ENCODE measurements around the gene PDE9A.

Gene PDE9A

DNA sequence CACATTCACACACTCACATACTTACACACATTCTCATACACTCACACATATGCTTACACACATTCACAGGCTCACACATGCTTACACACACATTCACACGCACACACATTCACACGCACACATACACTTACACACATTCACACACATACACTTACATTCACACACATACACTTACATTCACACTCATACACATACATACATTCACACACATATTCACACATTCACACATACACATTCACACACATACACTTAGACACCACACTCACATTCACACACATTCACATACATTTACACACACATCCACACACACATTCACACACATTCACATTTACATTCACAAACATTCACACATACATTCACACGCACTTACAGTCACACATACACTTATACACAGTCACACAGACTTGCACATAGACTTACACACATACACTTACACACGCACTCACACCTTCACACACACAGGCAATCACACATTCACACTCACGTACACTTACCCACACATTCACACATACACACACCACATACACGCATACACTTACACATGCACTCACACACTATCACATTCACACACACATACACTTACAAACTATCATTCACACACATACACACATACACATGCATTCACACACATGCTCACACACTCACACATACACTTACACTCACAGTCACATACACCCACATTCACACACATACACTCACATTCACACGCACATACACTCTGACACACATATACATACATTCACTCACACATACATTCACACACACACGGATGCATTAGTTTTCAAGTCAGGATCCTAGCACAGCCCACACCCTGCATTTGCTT, 16.8 kb downstream of the PDE9A start:
- in situ Hi-C loops (cut with HindIII; ENCODE audit: low sequenced_read_pairs): no loop called here

DNA sequence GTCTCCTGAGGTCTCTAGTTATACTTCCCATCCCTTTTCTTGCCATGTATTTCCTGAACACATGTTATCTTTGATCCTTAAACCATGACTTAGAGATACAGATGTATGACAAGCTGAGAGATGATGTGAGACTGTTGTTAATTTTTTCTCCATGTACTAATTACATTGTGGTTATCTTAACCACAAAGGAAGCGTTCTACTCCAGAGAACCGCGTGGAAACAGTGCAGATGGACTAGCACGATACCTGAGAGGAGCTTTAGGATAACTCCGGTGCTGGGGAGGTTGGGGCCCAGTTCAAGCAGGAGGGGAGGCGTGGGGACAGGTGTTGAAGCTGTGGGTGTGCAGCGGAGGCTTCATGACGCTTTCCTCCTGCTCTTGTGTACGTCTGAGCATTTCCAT, 17.5 kb downstream of the PDE9A start:
- in situ Hi-C loops (cut with HindIII; ENCODE audit: low sequenced_read_pairs): no loop called here

DNA sequence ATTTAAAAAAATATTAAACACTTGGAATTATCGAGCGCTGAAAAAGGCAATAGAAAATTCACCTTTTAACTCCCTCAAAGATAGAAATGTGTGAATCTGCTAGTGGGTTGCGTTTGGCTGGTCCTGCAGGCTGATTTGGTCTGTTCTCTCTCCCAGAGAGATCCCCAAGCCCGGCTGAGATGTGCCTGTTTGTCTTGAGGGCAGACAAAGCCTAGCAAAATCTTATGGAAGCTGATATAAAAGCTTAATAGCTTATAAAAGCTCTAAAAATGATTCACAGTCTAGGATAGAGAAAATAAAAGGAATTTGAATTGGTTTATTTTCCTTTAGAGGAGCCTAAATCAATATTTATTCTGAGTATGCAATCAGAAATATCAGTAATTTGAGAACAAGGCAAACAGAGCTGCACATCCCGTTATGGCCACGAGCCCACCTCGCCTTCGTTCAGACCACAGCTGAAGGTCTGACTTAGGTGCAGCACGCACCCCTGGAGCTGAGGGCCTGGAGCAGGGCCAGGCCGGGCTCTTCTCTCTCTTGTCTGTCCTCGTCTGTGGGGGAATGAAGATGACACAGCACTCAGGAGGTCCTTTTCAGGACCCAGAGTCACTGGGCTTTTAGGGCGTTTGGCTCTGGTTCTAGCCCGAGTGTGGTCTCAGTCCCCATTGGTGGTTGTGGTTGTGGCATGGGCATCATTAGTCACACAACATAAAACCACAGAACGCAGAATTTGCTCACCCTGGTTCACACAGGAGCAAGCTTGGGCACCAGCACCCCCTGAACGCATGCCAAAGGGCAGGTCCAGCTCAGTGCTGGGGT, 18.6 kb downstream of the PDE9A start:
- in situ Hi-C loops (cut with HindIII; ENCODE audit: low sequenced_read_pairs): no loop called here

DNA sequence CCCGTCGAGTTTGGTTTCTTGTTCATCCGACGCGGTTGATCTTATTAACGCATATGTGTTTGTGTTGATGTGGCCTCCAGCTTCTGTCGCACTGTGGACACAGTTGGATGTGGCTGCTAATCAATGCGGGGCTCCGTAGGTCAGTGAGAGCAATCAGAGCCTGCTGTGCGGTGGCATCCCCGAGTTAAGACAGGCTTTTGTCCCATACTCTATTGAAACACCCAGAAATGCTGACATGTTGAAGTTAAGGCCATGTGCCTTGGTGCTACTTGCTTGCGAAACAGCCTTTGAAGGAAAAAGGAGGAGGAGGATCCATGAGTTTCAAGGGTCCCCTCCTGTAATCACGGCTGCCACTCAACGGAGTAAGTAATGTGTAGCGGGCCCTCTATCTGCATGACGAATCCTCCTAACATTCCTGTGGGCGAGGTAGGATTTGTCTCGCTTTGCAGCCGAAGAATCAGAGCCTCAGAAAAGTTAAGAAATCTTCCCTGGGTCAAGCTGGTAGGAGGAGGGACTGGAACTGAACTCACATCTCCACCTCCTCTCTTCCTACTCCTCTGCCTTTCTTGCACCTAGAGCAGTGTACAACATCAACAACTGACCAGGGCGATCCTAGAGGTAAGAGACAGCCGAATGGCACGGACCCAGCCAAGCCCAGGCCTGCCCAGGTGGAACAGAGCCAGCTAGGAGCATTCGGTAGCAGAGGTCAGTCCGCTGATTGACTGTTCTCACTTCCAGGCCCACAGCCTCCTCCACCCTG, 19.5 kb downstream of the PDE9A start:
- in situ Hi-C loops (cut with HindIII; ENCODE audit: low sequenced_read_pairs): no loop called here

DNA sequence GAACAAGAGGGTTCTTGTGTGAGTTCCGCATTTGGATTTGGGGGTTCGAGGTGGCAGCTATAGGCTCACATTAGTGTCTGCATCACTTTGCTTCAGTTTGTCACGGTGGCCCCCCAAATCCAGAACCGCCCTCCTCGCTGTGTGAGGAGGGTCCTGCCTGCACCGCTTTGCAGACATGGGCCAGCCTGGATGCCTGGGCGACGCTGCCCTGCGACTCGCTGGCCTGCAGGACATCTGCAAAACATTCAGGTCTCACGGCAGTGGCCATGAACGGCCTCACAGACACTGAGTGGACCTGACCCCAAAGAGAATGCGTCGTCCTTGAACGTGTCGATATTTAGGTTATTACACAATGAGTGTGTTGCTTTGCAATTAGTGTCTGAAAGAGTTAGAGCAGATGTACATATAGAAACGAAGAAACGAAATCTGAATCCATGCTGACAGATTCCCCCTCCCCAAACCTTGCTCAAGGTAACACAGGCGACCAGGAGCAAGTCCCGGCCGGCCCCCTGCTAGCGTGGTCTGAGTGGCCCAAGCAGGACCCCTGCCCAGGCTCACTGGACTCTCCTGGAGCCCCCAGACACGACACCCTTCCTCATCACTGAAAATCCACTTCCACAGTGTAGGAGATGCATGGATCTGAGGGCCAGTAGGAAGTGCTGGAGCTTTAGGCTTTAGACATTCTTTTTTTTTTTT, 20.4 kb downstream of the PDE9A start:
- in situ Hi-C loops (cut with HindIII; ENCODE audit: low sequenced_read_pairs): no loop called here

DNA sequence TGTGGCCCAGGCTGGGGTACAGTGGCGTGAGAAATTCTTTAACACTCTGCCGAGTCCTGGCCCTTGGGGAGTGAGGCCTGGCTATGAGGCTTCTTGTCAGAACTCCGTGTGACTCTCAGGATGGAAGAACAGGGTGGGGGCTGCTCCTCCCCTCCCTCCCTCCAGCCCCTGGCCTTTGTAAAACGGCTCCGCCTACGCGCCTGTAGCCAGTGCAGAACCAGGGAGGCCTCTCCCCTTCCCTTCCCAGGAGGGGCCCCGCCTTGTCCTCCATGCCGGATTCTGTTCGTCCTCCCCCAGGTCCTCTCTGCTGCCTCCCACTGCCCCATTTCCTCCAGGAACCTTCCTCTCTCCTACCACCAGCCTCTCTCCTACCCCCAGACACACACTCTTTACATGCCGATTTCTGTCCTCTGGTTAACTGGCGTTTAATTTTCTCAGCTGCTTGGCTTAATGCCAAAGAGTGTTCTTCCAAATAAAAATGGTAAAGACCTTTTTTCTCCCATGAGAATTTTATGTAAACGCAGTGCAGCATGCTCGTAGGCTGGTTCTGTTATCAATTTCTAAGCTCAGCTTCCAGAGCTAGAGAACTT, 21.0 kb downstream of the PDE9A start:
- in situ Hi-C loops (cut with HindIII; ENCODE audit: low sequenced_read_pairs): no loop called here

DNA sequence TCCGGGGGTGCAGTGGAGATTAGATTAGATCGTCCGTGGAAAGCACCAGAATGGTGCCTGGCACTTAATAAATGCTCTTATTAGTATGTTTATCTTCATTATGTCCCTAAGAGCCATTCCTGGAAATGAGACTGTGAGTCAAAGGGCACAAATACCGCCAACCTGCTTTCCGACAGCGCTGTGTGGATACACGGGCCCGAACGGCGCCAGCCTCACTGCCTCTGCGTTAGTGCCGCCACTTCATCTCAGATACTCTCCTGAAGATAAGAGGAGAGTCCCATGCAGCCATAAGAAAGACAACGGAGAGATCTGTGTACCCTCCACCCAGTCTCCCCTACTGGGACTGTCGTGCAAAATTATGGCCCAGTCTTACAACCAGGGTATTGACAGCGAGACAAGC, 22.0 kb downstream of the PDE9A start:
- in situ Hi-C loops (cut with HindIII; ENCODE audit: low sequenced_read_pairs): no loop called here

DNA sequence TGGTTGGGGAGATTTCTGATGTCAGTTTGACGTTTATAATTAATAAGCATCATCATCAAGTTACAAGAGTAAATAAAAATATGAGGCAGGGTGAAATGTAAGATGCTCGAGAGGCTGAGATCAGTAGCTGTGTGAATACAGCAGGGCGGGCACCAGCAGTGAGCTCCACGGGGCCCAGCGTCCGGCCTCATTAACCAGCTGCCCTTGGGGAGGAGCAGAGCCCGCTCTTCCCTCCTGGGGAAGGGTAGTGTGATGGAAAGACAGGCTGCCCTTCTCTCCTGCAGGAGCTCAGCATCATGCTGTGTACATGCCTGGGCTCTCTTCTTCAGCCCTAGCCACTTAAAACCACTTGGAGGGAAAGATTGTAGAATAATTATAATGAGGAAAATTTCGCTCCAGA, 23.4 kb downstream of the PDE9A start:
- in situ Hi-C loops (cut with HindIII; ENCODE audit: low sequenced_read_pairs): no loop called here

DNA sequence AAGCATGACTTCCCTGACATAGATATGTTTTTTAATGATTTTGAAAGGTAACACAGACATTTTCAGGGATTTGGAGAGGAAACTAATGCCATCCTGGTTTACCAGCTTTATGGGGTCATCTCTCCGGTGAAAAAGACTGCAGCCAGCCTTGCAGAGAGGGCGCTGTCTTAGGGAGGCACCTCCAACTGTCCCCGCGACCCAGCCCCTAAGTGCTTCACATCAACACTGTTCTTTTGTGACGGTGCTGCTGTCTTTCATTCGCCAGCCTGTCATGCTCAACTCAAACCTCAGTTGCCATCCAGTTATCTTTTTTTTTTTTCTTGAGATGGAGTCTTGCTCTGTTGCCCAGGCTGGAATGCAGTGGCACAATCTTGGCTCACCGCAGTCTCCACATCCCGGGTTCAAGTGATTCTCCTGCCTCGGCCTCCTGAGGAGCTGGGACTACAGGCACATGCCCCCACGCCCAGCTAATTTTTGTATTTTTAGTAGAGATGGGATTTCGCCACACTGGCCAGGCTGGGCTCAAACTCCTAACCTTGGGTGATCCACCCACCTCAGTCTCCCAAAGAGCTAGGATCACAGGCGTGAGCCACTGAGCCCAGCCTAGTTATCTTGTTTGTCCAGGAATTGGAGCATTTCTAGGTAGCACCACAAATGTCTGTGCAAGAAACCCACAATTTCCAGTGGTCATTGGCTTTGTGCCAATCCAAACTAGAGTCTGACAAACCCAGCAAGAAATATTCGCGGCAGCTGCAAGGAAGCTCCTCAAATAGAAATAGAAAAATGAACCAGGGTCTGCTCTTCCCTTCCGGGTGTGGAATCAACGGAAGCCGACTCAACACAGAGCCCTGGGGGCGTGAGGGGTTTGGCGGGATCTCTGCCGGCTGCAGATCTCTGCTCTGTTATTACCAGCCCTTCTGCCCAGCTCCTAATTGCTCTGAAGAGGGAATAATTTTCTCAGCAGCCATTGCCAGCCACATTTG, 24.2 kb downstream of the PDE9A start:
- in situ Hi-C loops (cut with HindIII; ENCODE audit: low sequenced_read_pairs): no loop called here

DNA sequence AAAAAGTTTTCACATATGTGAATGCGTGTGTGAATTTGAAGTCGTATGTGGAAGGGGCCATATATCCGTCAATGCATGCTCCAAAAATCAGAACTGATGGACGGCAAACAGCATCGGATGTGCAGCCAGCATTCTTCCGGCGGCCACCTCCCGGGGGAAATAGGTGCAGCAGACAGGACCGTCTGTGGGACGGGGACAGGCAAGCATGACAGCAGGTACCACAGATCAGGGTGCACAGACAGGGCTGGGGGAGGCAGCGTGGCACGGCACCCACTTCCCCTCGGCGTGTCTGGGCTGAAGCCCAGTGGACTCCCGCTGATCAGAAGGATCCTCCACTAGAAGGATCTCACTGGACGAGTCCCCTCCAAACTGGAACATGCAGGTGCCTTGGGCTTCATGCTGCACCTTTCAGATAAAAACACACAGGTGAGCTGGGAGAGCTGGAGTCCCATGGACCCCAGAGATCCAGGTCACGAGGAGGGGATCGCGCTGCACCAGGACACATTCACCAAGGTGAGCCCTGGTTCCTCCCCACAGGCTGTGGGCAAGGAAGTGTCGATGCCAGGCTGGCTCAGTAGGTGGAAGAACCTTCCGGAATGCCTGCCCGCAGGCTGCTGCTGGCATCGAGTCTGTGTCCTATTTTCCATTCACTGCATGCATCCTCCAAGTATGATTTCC, 25.3 kb downstream of the PDE9A start:
- in situ Hi-C loops (cut with HindIII; ENCODE audit: low sequenced_read_pairs): no loop called here

DNA sequence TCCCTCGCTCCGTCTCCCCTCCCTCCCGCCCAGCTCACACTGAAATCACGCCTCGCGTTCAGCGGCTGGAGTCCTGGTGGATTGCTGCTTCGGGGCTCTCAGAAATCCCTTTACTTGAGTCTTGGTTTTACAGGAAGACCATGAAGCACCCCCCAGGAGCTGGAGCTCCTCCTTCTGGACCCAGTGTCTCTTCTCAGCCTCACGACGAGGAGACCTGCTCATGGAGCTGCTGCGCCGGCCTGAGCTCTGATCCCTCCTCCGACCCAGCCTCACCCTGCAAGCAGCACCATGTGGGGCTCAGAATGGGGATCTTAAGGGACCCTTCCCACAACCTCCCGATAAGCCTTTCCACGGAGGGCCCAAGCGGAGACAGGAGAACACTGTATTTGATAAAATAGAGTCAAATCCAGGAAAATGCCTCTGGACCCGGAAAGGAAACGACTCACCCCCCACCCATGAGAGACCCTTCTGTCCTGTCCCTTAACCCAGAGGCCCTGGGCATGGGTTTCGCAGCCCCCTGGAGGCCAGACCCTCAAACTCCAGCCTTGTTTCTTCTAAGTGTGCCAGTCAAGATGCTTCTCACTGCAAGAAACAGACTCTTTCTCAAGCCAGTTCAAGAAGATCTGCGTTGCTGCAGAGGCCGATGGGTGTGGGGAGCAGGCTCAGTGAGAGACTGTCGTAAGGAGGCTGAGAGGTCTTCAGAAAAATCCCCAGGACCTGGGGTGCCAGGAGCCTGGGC, 26.1 kb downstream of the PDE9A start:
- in situ Hi-C loops (cut with HindIII; ENCODE audit: low sequenced_read_pairs): no loop called here

DNA sequence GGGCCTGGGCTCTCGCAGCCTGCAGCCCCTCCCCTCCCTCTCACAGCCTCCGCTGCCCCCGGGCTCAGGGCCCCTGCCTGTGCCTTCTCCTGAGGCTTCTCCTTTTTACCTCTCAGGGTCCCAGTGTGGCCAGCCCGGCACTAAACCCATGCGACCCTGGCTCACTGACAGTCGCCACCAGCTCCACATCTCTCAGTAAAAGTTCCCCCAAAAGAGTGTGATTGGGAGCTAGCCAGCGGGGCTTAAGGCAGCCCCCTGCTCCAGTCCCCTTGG, 26.6 kb downstream of the PDE9A start:
- in situ Hi-C loops (cut with HindIII; ENCODE audit: low sequenced_read_pairs): no loop called here

DNA sequence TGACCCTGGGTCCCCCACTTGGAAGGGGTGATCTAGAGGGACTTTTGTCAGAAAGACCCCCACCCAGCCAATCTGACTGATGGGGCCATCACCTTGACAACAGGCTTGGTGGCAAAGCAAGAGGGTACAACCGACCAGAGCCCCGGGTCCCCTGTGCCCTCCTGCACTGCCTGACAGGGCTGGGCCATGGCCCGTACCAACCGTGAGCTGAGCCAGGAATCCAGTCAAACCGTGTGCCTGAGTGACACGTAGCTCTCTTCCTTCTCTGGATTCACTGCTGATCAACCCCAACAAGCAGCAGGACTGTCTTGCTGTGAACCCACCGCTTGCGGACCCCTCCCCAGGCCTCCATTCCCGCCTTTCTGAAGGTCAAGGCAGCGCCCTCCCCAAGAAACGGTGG, 27.0 kb downstream of the PDE9A start:
- in situ Hi-C loops (cut with HindIII; ENCODE audit: low sequenced_read_pairs): no loop called here

DNA sequence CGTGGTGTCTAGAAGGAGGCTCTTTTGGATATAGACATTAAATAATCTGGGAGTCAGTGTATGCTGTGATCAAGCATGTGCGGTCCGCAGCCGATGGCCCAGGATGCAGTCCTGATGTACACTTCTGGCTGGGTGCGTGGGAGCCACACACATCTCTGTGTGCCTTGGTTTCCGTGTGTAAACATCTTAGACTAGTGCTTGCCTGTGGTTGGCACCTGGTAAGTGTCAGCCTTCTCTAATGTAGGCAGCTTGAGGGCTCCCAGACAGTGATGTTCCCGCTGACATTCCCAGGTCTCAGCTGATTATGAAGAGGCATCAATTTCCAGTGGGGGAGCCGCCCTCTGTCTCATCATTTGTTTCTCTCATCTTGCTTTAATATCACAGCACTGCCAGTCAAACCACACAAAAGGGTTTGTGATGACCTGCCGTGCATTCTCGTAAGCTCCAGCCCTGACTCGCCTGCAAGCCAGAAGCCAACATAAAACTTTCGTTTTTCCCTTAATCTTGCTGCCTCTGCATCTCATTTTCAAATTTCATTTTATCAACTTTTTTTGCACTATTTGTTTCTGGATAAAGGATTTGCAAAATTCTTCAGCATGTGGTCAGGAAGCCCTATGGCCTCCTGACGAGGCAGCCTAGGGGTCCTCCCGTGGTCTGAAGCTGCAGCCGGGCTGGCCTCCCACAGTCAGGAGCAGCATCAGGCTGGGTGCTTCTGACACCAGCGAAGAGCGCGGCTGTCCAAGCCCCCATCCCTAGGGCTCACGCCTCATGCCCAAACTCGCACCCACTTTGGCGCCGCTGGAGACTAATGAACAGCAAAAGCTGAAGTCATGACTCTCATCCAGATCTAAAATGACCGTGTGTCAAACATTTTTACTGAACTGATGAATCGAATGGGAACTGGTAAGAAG, 28.1 kb downstream of the PDE9A start:
- in situ Hi-C loops (cut with HindIII; ENCODE audit: low sequenced_read_pairs): no loop called here

DNA sequence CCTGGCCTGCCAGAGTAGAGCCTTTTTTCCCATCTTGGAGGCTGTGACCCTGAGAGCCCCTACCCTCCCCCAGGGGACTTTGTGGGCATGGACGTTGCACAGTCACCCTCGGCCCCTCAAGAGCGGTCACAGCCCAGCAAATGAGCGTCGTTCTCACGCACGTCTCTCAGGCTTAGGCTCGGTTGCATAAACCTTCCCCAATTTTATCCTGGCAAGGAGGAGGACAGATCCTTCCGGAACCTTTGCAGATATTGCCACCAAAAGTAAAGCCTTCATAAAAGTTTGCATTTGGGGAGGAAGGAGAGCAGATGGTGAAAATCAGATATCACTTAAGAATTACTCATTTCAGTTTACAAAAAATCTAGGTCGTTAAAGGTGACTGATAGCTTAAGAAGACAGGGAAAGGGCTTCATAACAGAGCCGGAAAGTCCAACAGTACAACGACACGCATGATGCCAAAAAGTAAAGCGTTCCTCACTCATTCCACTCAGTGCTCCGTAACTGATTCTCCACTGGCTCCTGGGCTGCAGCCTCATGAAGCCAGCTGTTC, 29.3 kb downstream of the PDE9A start:
- in situ Hi-C loops (cut with HindIII; ENCODE audit: low sequenced_read_pairs): no loop called here

DNA sequence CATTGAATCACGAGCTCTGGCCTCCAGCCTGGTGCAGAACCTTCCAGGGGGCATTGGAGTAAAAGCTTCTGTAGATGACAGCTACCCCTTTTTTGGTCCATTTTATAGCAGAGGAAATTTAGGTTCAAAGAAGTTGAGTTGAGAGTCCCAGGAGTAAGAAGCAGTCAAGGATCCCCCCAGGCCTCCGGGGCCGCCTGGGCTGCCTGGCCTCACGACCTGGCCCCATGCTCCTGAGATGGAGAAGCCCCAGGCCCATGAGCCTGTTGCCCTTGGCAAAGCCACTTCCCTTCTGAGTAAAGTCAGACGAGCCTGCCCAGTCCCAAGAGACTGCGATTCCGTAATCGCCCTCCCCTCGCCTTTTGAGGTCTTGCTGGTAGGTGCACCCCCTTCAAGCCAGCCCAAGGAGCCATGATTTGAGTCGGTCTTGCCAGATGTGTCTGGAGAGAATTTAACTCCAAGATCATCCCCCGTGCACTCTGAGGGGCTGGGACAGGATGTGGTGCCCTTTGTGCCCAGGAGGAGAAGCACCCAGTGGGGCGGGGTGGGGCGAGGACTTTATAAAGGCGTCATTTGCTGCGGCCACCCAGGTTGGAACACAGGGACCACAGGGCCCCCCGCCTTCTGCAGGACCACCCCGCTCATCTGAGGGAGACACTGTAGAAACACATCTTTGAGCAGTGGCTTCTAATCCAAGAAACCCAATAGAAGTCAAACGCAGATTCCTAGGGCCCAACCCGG, 30.1 kb downstream of the PDE9A start:
- in situ Hi-C loops (cut with HindIII; ENCODE audit: low sequenced_read_pairs): no loop called here
